NCI-H524 treated with DMSO at 0.1 percent for 48 hours (cell line): ENCODE data around the gene NLRC3.
"Not testable (repeated sequence)": the region's sequence is repeated elsewhere in the genome, so short reads cannot be mapped to it uniquely, and the experiment has no call there.

Source experiments
- DNase-seq: peaks from one replicate; lab custom pipeline; 2025; lab: John Stamatoyannopoulos, UW

Gene NLRC3

GRCh38 chr16:3577302-3577752 lies at the start of gene NLRC3:
Gene NLRC3, minus strand, starts transcription at chr16:3577403. Its CDS starts 12,367 bp downstream, at chr16:3565036.
- DNase-seq = no peak

- no peak for DNase-seq
Observed at GRCh38 chr16:3625911-3626732, 48.9 kb upstream of the NLRC3 start.

- DNase-seq = no peak
Observed at GRCh38 chr16:3625331-3625730, 48.1 kb upstream of the NLRC3 start.

- no peak for DNase-seq
Observed at GRCh38 chr16:3623642-3624041, 46.4 kb upstream of the NLRC3 start.

- DNase-seq = no peak
Observed at GRCh38 chr16:3618769-3619141, 41.6 kb upstream of the NLRC3 start.

GRCh38 chr16:3612510-3613466 lies 35.6 kb upstream of the NLRC3 start:
- DNase-seq = no peak

GRCh38 chr16:3611146-3611975 lies 34.2 kb upstream of the NLRC3 start, which contains the start of gene SLX4:
Gene SLX4, minus strand, starts transcription at chr16:3611606. Its CDS starts 2,642 bp downstream, at chr16:3608964.
- DNase-seq = peak; percentile 69

GRCh38 chr16:3610698-3611145 lies 33.5 kb upstream of the NLRC3 start:
- DNase-seq = no peak

GRCh38 chr16:3609895-3610697 lies 32.9 kb upstream of the NLRC3 start:
- DNase-seq = no peak

GRCh38 chr16:3608976-3609375 lies 31.8 kb upstream of the NLRC3 start:
- not testable (repeated sequence) for DNase-seq

- no peak for DNase-seq
Observed at GRCh38 chr16:3608069-3608468, 30.9 kb upstream of the NLRC3 start.

GRCh38 chr16:3607634-3608033 lies 30.4 kb upstream of the NLRC3 start:
- DNase-seq = no peak

GRCh38 chr16:3607161-3607560 lies 30.0 kb upstream of the NLRC3 start:
- no peak for DNase-seq

GRCh38 chr16:3606441-3606840 lies 29.2 kb upstream of the NLRC3 start:
- no peak for DNase-seq

- no peak for DNase-seq
Observed at GRCh38 chr16:3602320-3602653, 25.1 kb upstream of the NLRC3 start.

GRCh38 chr16:3601614-3602319 lies 24.6 kb upstream of the NLRC3 start:
- no peak for DNase-seq

- DNase-seq = no peak
Observed at GRCh38 chr16:3599922-3600321, 22.7 kb upstream of the NLRC3 start.

- no peak for DNase-seq
Observed at GRCh38 chr16:3599121-3599520, 21.9 kb upstream of the NLRC3 start.

- no peak for DNase-seq
Observed at GRCh38 chr16:3598236-3598635, 21.0 kb upstream of the NLRC3 start.

GRCh38 chr16:3597676-3598075 lies 20.5 kb upstream of the NLRC3 start:
- no peak for DNase-seq
